Right lobe of liver (tissue), 6 donors: ENCODE results near the gene ZNF367. TPM values are rescaled to one million over a fixed set of nuclear protein-coding genes. Genes with fewer than 3 reads are reported as not detected.
A peak's percentile ranks its signal among the peaks of the same experiment; 100 is the strongest.

Experiments used
- ATAC-seq, 4 donors: fragments of 200-7000 bp; cut with Tn5 transposase; one replicate each; pipeline ENCODE4 v1.9.1; 2020; ENCODE audit warnings: mild to moderate bottlenecking in 4 of 4, moderate library complexity in 4 of 4
- DNase-seq, 3 donors: peaks; one replicate each; pipeline ENCODE4 v3.0.0-alpha.2; 2020
- H3K27ac ChIP-seq, 3 donors: fragments of 200-600 bp; one replicate each; pipeline ENCODE4 v1.8.0; 2022
- H3K27me3 ChIP-seq, 2 donors: fragments of 200-600 bp; one replicate each; pipeline ENCODE4 v1.8.0; 2022
- H3K36me3 ChIP-seq, 4 donors: fragments of 200-600 bp; sonication (generic) in 1 of 4; one replicate each; pipeline versions ENCODE4 v1.5.1 to v1.8.0; 2017 to 2022; ENCODE audit warnings: control low read depth in 1 of 4
- H3K4me1 ChIP-seq, 4 donors: fragments of 200-600 bp; sonication (generic) in 1 of 4; one replicate each; pipeline versions ENCODE4 v1.5.1 to v1.8.0; 2017 to 2022; ENCODE audit warnings: control low read depth in 1 of 4
- H3K4me3 ChIP-seq, 3 donors: fragments of 200-600 bp; one replicate each; pipeline ENCODE4 v1.8.0; 2022
- H3K9me3 ChIP-seq, 4 donors: fragments of 200-600 bp; sonication (generic) in 1 of 4; one replicate each; pipeline versions ENCODE4 v1.5.1 to v1.8.0; 2017 to 2022; ENCODE audit warnings: control low read depth in 1 of 4
- CTCF ChIP-seq, 4 donors: fragments of 200-600 bp in 3 of 4; fragments of 450-650 bp in 1 of 4; IDR thresholded peaks; one replicate each; pipeline versions ENCODE4 v1.5.1 to v1.8.0; 2016 to 2022; ENCODE audit warnings: antibody characterized with exemption in 4 of 4, mild to moderate bottlenecking in 2 of 4
- POLR2A ChIP-seq: fragments of 450-650 bp; IDR thresholded peaks from one replicate; pipeline ENCODE4 v1.6.1; 2017; ENCODE audit warnings: antibody characterized with exemption, mild to moderate bottlenecking
- WGBS: methylation state at CpG from one replicate; pipeline ENCODE4 v1.1.6; 2018; ENCODE audit warnings: low coverage, low lambda C conversion rate; ENCODE audit not compliant: insufficient coverage; ENCODE audit errors: missing lambda C conversion rate; 5-methylcytosine and 5-hydroxymethylcytosine counted together
- intact Hi-C, 2 donors: fragments of 100-400 bp; cut with DNase I; formaldehyde crosslinking; loops; one replicate each; pipeline versions ENCODE4 v1.11.2 to v1.14.1; 2022
- total RNA-seq, 6 experiments: library from RNA; depleted of rRNA in 2 of 6; stranded (reverse); fragments of >200 nt in 2 of 6; fragmentation: NEBNext Ultra II Directional in 3 of 6; extraction: Animal tissue kit (Norgen Biotek cat#: 25700) in 3 of 6; gene quantifications; one replicate each; pipeline versions ENCODE4 v1.1.0 to v1.2.4, GENCODE V29; 2016 to 2023
- donor health status: DM: no; HTN: yes; CAD: no.
- donor health status: DM: no; HTN: no; CAD: no.
- donor health status: DM: no; HTN: no; CAD: no.
- donor health status: DM: no; HTN: yes; CAD: no.
- donor health status: DM: no; HTN: yes; CAD: no.

The ZNF367 gene
- total RNA-seq, 6 experiments from 2014 or later = 0.73 to 9.2 (median 2.6) TPM

- intact Hi-C loops = loop anchor here (5.0 to 10.0 kb wide), 3 partner anchors 117 to 225 kb away; no protein-coding TSS in a partner anchor
- TF ChIP-seq CTCF (IDR thresholded peaks at IDR 0.05) (peak; percentile 58 to 75 (median 70)), POLR2A (no peak)
- no peak overlapping the region for H3K27ac ChIP-seq
- no peak overlapping the region for H3K4me3 ChIP-seq
- H3K27me3 ChIP-seq = no peaks in the 10 kb centered on the region
- H3K4me1 ChIP-seq = no peaks in the 10 kb centered on the region
- DNase-seq (no peak), ATAC-seq (peak; percentile 82 to 90 (median 86))
- H3K36me3 ChIP-seq = no peaks in the 10 kb centered on the region
- WGBS = 64% methylated on average over 5 of the region's 5 CpGs
- no peaks in the 10 kb centered on the region for H3K9me3 ChIP-seq
These were observed 23.8 kb upstream of the ZNF367 start for GRCh38 chr9:96441798-96442445.

- intact Hi-C loops = loop anchor here (5.0 to 10.0 kb wide), 3 partner anchors 116 to 227 kb away; no protein-coding TSS in a partner anchor
- Histone ChIP-seq H3K27me3 (no peaks in the 10 kb centered on the region), H3K4me3 (no peak overlapping the region), H3K4me1 (no peaks in the 10 kb centered on the region), H3K27ac (no peak overlapping the region), H3K36me3 (no peaks in the 10 kb centered on the region), H3K9me3 (no peaks in the 10 kb centered on the region)
- DNase-seq = no peak
- 77% methylated on average over 3 of the region's 5 CpGs for WGBS
- no peak for ATAC-seq
- no peak for TF ChIP-seq POLR2A
- TF ChIP-seq CTCF (IDR thresholded peaks at IDR 0.05) = no peak
These were observed 22.6 kb upstream of the ZNF367 start for GRCh38 chr9:96440671-96441199.

GRCh38 chr9:96437454-96437853, 19.3 kb upstream of the ZNF367 start:
- DNase-seq (no peak), ATAC-seq (no peak)
- no peak overlapping the region for H3K27ac ChIP-seq
- no peaks in the 10 kb centered on the region for H3K27me3 ChIP-seq
- H3K4me3 ChIP-seq = no peak overlapping the region
- H3K4me1 ChIP-seq = no peaks in the 10 kb centered on the region
- TF ChIP-seq CTCF (IDR thresholded peaks at IDR 0.05) (no peak), POLR2A (no peak)
- WGBS = 85% methylated on average over 5 of the region's 7 CpGs
- no peaks in the 10 kb centered on the region for H3K9me3 ChIP-seq
- intact Hi-C loops = no loop called here
- no peaks in the 10 kb centered on the region for H3K36me3 ChIP-seq

GRCh38 chr9:96436456-96437126, 18.4 kb upstream of the ZNF367 start:
- 66% methylated on average over 7 of the region's 15 CpGs for WGBS
- Histone ChIP-seq H3K27ac (no peak overlapping the region), H3K4me1 (no peaks in the 10 kb centered on the region), H3K9me3 (no peaks in the 10 kb centered on the region), H3K4me3 (no peak overlapping the region), H3K36me3 (no peaks in the 10 kb centered on the region), H3K27me3 (no peaks in the 10 kb centered on the region)
- TF ChIP-seq POLR2A = no peak
- no peak for TF ChIP-seq CTCF (IDR thresholded peaks at IDR 0.05)
- intact Hi-C loops = no loop called here
- ATAC-seq (peak; percentile 82 to 93 (median 82)), DNase-seq (peak; percentile 61 to 71 (median 69))
